ENCODE results near the gene SLC9A7.

DNA sequence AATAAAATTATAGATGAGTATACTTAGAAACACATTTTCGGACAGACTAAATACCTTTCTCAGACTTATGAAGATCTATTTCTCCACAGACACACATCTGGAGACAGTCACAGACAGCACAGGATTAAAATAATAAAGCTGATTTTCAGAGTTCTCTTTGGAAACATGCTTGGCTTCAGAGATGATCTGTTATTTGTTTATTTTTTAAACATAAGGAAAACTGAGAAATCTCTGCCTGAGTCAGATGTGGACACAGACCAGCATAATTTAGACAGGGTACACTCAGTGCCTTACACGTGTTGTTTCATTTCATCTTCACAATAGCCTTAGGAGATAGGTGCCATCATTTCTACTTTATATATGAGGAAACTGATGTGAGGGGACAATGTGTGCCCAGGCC, 92.1 kb downstream of the SLC9A7 start:
- TF ChIP-seq, protein P1, sequence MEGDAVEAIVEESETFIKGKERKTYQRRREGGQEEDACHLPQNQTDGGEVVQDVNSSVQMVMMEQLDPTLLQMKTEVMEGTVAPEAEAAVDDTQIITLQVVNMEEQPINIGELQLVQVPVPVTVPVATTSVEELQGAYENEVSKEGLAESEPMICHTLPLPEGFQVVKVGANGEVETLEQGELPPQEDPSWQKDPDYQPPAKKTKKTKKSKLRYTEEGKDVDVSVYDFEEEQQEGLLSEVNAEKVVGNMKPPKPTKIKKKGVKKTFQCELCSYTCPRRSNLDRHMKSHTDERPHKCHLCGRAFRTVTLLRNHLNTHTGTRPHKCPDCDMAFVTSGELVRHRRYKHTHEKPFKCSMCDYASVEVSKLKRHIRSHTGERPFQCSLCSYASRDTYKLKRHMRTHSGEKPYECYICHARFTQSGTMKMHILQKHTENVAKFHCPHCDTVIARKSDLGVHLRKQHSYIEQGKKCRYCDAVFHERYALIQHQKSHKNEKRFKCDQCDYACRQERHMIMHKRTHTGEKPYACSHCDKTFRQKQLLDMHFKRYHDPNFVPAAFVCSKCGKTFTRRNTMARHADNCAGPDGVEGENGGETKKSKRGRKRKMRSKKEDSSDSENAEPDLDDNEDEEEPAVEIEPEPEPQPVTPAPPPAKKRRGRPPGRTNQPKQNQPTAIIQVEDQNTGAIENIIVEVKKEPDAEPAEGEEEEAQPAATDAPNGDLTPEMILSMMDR (IDR thresholded peaks at IDR 0.05): no peak
- TF ChIP-seq SMC3 (IDR thresholded peaks at IDR 0.05): no peak
- TF ChIP-seq ZFP36 (IDR thresholded peaks at IDR 0.05; ENCODE audit: borderline replicate concordance, partially characterized antibody): no peak
- TF ChIP-seq FOXS1 (CRISPR knock-in tag; IDR thresholded peaks at IDR 0.05): no peak
